ENCODE results near the gene SMIM13. TPM values are rescaled to one million over a fixed set of nuclear protein-coding genes. Genes with fewer than 3 reads are reported as not detected.

The SMIM13 gene
- total RNA-seq, 2 experiments from 2014 or later = 9.1 to 11.5 TPM

DNA sequence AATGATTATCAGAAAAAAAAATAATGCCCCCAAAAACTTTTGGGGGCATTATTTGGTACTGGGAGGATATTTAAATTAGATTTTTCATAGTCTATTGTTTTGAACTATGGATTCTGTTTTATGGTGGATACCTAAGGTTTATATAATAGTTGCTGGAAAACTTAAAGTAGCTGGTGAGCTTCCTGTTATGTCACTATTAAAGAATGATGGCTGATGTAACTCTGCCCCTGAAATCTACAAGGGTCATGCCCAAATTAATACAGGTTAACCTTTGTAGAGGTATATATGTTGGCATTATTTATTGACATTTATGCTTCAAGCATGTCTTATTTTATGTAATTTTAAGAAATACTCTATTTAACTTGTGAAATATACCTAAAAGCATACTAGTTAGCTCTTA lies 43.2 kb downstream of the SMIM13 start:
- Mint-ChIP-seq H3K27me3 (no peaks in the 10 kb centered on the region), H3K4me3 (no peak overlapping the region), H3K4me1 (peaks cover 5% of the 10 kb centered on the region), H3K36me3 (peaks cover 16% of the 10 kb centered on the region), H3K27ac (no peak overlapping the region), H3K9me3 (ENCODE audit: low read depth) (no peaks in the 10 kb centered on the region)
- ATAC-seq (no peak), DNase-seq (no peak)
- CTCF ChIA-PET = interaction anchor here (1.0 to 1.4 kb wide), 3 partner anchors 14 to 364 kb away, joined by 3 to 6 read pairs (median 3); no protein-coding TSS in a partner anchor

DNA sequence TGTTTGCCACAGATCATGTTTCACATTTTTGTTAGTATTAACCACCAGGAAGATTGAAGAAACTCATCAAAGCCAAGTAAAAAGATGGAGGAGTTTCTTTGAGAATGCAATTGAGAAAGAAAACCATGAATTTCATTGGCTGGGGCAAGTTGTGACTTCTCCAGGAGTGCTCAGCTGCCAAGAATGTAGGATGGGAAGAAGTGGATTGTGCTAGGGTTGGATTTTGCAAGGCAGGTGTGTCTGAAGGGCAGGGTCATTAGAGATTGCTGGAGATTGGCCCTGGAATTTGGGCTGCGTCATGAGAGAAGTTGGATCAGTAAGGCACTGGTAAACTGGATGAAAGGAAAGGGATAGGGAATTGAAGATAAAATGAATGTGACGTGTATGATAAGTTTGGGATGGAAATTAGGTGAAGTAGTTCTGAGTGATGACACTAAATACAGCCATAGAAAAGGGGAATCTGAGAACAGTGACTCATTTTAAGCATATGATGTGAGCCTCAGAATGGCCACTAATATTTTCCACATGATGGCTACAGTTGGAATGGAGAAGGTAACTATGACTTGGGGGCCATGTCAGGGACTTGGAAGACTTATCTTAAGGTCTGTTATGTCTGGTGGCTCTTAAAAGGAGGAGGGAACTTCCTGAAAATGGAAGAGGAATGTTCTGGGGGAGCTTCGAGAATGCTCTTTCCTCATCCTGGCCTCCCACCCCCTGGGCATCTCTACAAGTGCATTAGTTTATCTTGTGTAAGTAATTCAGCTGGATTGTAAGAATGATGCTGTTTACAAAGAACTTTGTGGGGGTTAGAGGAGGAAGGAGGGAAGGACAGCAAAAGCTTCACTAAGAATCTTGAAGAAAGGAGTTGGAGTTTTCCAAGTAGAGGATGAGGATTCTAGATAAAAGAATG lies 45.7 kb downstream of the SMIM13 start:
- Mint-ChIP-seq H3K36me3 (peaks cover 16% of the 10 kb centered on the region), H3K4me3 (no peak overlapping the region), H3K27ac (no peak overlapping the region), H3K9me3 (ENCODE audit: low read depth) (no peaks in the 10 kb centered on the region), H3K27me3 (no peaks in the 10 kb centered on the region), H3K4me1 (peaks cover 7% of the 10 kb centered on the region)
- ATAC-seq = peak; percentile 51
- CTCF ChIA-PET = interaction anchor here (0.6 to 1.3 kb wide), 2 partner anchors 357 to 364 kb away, joined by 3 to 4 read pairs; no protein-coding TSS in a partner anchor
- no peak for DNase-seq

DNA sequence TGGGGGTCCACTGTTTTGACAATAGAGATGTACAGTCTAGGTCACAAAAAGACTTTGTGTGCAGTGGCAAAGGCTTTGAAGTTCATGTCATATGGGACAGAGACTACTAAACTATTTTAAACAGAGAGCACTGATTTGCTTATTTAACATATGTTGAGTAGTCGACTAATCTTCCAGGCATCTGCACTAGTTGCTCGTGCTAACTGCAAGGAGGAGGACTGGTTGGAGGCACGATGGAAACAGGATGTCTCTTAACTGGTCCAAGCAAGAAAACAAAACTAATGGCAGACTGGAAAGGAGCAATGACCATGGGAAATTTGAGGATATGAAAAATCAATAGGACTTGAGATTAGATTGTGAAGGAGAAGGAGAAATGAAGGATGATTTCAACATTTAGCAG lies 46.4 kb downstream of the SMIM13 start:
- CTCF ChIA-PET = interaction anchor here (0.6 kb wide), 1 partner anchor 363 kb away, joined by 4 read pairs; no protein-coding TSS in a partner anchor
- ATAC-seq = no peak

DNA sequence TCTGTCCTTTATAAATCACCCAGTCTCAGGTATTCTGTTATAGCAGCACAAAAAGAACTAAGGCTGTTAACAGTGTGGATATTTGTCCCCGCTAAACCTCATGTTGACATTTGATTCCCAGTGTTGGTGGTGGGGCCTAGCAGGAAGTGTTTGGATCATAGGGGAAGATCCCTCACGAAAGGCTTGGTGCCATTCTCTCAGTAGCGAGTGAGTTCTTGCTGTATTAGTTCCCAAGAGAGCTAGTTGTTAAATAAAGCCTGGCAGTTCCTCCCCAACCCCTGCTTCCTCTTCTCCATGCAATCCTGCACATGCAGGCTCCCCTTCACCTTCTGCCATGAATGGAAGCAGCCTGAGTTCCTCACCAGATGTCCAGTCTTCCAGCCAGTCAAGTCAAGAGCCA lies 47.7 kb downstream of the SMIM13 start:
- CTCF ChIA-PET = interaction anchor here (1.3 to 1.5 kb wide), 2 partner anchors 354 to 355 kb away, joined by 3 to 6 read pairs; no protein-coding TSS in a partner anchor
- Mint-ChIP-seq H3K4me3 (no peak overlapping the region), H3K4me1 (peaks cover 9% of the 10 kb centered on the region), H3K27me3 (no peaks in the 10 kb centered on the region), H3K36me3 (peaks cover 4% of the 10 kb centered on the region), H3K27ac (no peak overlapping the region), H3K9me3 (ENCODE audit: low read depth) (no peaks in the 10 kb centered on the region)
- no peak for ATAC-seq
- DNase-seq = no peak

More for the DNA sequence above, 46.4 kb downstream of the SMIM13 start:
- H3K4me1 Mint-ChIP-seq = peaks cover 9% of the 10 kb centered on the region
- no peak overlapping the region for H3K4me3 Mint-ChIP-seq
- no peak overlapping the region for H3K27ac Mint-ChIP-seq
- no peak for DNase-seq
- H3K27me3 Mint-ChIP-seq = no peaks in the 10 kb centered on the region
- peaks cover 12% of the 10 kb centered on the region for H3K36me3 Mint-ChIP-seq
- no peaks in the 10 kb centered on the region for H3K9me3 Mint-ChIP-seq (ENCODE audit: low read depth)

DNA sequence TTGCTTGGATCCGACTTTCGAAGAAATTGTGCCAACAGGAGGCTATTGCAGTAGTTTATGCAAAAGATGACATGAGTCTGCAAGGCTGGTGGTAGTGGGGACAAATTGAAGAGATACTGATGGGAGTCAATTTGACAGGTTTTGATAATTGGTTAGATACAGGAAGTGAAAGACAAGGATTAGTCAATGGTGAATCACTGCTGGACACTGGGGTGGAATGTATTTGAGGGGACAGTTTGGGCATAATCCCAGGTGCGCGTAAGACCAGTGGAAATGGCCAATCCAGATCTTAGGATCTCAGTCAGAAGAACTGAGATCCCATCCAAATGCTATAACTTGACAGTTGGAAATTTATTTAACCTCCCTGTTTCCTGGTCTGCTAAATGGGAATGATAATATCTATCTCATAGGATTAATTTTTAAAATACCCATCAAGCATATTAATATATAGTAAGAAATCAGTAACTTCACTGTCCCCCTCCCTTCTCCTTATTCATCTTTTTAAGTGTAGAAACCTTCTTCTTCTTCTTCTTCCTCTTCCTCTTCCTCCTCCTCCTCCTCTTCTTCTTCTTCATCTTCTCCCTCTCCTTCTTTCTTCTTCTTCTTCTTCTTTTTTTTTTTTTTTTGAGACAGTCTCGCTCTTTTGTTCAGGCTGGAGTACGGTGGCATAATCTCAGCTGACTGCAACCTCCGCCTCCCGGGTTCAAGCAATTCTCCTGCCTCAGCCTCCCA lies 48.8 kb downstream of the SMIM13 start:
- peaks cover 4% of the 10 kb centered on the region for H3K36me3 Mint-ChIP-seq
- CTCF ChIA-PET = interaction anchor here (1.1 to 6.2 kb wide), 4 partner anchors 27 to 433 kb away, joined by 5 to 111 read pairs (median 11); no protein-coding TSS in a partner anchor
- no peaks in the 10 kb centered on the region for H3K27me3 Mint-ChIP-seq
- DNase-seq (no peak), ATAC-seq (no peak)
- H3K4me1 Mint-ChIP-seq = peaks cover 9% of the 10 kb centered on the region
- H3K4me3 Mint-ChIP-seq = no peak overlapping the region
- no peak overlapping the region for H3K27ac Mint-ChIP-seq
- H3K9me3 Mint-ChIP-seq (ENCODE audit: low read depth) = no peaks in the 10 kb centered on the region

DNA sequence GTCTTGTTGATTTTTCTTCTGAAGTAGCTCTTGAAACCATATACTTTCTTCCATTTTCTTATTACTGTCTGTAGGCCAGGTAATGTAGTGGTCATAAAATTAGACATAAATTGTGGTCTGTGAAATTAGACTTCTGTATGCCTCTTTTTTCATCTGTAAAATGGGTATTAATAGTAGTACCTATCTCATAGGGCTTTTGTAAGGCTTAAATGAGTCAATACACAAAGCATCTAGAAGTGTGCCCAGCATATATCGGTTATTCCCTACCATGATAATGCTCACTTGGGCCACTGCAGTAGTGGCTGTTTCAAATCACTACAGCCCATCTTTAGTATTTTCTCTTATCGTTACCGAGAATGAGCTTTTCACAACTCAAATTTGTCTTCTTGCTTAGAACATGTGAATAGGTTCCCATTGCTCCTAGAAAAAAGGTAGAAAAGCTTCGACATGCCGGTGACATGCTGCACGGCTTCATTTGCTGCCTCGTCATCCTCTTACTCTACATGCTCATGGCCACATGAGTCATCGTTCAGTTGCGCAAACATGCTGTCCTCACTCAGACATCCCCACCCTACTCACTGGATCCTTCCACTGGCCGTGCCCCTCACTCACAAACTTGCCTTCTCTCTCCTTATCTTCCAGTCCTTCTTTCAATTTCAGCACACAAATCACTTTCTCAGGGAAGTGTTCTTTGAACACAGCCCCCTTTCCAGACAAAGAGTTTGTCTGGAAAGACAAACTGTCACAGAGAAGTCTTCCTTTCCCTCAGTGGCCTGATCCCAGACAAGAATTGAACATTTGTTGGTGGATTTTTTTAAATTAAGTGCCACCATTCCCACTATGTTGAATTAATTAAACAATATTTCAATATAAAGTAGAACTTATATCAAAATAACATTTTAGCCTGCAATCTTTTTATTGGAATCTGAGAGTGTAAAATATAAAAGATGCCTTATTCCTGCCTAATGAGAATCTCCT lies 50.0 kb downstream of the SMIM13 start:
- Mint-ChIP-seq H3K27ac (no peak overlapping the region), H3K4me3 (no peak overlapping the region), H3K9me3 (ENCODE audit: low read depth) (no peaks in the 10 kb centered on the region), H3K27me3 (no peaks in the 10 kb centered on the region), H3K36me3 (peaks cover 4% of the 10 kb centered on the region), H3K4me1 (peaks cover 9% of the 10 kb centered on the region)
- DNase-seq (no peak), ATAC-seq (no peak)
- CTCF ChIA-PET = interaction anchor here (0.6 to 6.2 kb wide), 20 partner anchors 10 to 432 kb away, joined by 3 to 111 read pairs (median 4); no protein-coding TSS in a partner anchor

DNA sequence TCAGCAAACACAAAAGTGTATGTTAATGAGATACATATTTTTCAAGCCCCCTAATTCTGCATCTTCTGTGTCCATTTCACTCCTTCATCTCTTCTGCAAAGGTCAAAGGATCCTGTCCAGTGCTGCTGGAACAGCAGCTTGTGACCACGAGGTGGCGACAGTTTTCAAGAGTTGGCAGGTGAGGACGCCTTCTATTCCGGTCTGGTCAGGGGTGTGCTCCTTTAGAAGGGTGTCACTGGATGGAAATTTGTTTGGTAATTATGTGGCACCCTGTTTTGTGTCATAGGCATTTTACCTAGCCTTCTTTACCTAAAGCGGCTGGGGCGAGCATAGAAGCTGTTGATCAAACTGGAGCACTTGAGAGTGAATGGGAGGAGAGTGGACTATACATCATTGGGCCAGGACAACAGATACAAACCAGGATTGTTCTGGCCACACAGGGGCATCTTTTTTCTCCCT lies 50.8 kb downstream of the SMIM13 start:
- no peaks in the 10 kb centered on the region for H3K9me3 Mint-ChIP-seq (ENCODE audit: low read depth)
- H3K27me3 Mint-ChIP-seq = no peaks in the 10 kb centered on the region
- H3K27ac Mint-ChIP-seq = peak overlapping the region; percentile 13
- DNase-seq (peak; percentile 88), ATAC-seq (peak; percentile 97)
- CTCF ChIA-PET = interaction anchor here (0.6 to 6.2 kb wide), 17 partner anchors 10 to 431 kb away, joined by 3 to 111 read pairs (median 4); no protein-coding TSS in a partner anchor
- no peaks in the 10 kb centered on the region for H3K36me3 Mint-ChIP-seq
- no peak overlapping the region for H3K4me3 Mint-ChIP-seq
- H3K4me1 Mint-ChIP-seq = peaks cover 5% of the 10 kb centered on the region

DNA sequence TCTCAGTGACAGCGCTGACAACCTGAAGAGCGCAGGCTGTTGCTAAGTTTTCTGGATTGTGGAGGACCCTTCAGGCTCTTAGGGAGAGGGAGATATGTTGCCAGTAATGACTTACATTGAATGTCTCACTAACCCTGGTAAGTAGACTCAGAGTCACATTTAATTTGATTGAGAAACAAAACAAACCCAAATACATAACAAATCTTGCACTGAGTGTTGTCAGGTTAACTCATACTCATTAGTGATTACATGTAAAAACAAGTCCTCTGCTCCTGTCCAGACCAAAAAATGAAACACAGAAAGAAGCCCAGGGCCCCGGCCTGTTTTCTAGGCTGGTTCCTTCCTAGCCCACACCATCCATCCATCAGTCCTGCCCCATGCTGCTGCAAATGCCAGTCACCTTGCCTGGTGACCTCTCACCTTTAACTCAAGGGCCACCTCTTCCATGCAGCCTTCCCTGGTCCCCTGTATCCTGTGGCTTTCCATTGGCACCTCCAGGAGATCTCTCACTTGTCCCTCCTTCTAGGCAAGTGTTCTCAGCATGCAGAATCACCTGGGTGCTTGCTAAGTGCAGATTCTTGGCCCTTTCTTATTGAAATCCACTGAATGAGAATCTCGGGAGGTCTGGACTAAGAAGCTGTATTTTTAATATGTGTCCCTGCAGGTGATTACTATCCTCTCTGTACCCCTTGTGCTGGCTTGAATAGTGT lies 52.6 kb downstream of the SMIM13 start:
- peaks cover 4% of the 10 kb centered on the region for H3K4me1 Mint-ChIP-seq
- no peaks in the 10 kb centered on the region for H3K9me3 Mint-ChIP-seq (ENCODE audit: low read depth)
- no peaks in the 10 kb centered on the region for H3K27me3 Mint-ChIP-seq
- CTCF ChIA-PET = interaction anchor here (0.6 to 6.2 kb wide), 3 partner anchors 8 to 1007 kb away, joined by 3 to 111 read pairs (median 9); no protein-coding TSS in a partner anchor
- DNase-seq (no peak), ATAC-seq (no peak)
- H3K36me3 Mint-ChIP-seq = no peaks in the 10 kb centered on the region
- no peak overlapping the region for H3K4me3 Mint-ChIP-seq
- no peak overlapping the region for H3K27ac Mint-ChIP-seq

DNA sequence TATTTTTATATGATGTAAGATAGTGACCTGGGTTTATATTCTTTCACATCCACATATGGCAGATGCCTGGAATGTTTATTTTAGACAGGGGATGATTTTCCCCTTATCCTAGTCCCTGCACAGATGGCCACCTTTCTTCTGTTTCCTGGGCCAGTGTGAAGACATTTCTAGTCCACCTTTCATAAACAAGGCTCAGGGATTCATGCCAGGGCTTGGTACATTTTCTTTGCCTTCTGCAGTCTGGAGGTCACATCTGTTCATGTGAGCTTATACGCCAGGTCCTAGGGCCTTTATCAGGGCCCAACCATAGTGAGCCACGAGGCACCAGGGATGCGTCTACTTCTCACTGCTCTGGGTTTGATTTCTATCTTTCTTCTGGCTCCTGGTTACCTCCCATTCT lies 55.9 kb downstream of the SMIM13 start:
- H3K4me3 Mint-ChIP-seq = no peak overlapping the region
- CTCF ChIA-PET = interaction anchor here (1.0 to 1.6 kb wide), 3 partner anchors 340 to 347 kb away, joined by 3 to 6 read pairs (median 5); no protein-coding TSS in a partner anchor
- peaks cover 8% of the 10 kb centered on the region for H3K4me1 Mint-ChIP-seq

DNA sequence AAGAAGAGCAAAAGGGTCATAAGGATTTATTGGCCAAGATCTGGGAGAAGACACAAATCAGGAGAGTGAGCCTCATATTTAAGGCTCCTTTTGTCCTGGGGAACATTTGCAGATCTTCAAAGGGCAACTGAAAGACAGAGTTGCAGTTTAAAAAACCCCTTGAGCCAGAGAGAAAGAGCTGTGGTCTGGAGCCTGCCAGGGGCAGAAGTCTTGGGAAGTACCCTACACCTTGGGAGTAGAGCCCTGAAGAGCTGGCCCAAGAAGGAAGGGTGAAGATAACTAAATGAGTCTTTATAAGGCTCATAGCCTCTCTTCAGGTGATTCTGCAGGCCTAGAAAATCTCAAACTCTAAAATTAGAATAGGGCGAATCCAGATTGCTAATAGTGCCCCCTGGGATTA lies 57.9 kb downstream of the SMIM13 start:
- Mint-ChIP-seq H3K27ac (no peak overlapping the region), H3K36me3 (peaks cover 3% of the 10 kb centered on the region), H3K4me3 (no peak overlapping the region), H3K27me3 (peaks cover 16% of the 10 kb centered on the region), H3K9me3 (ENCODE audit: low read depth) (no peaks in the 10 kb centered on the region), H3K4me1 (peaks cover 10% of the 10 kb centered on the region)
- DNase-seq = no peak
- no peak for ATAC-seq
- CTCF ChIA-PET = interaction anchor here (0.7 to 1.1 kb wide), 4 partner anchors 15 to 424 kb away, joined by 3 to 4 read pairs (median 4); no protein-coding TSS in a partner anchor

More for the DNA sequence above, 55.9 kb downstream of the SMIM13 start:
- Mint-ChIP-seq H3K27ac (no peak overlapping the region), H3K9me3 (ENCODE audit: low read depth) (no peaks in the 10 kb centered on the region), H3K36me3 (no peaks in the 10 kb centered on the region), H3K27me3 (peaks cover 5% of the 10 kb centered on the region)
- DNase-seq (no peak), ATAC-seq (no peak)

DNA sequence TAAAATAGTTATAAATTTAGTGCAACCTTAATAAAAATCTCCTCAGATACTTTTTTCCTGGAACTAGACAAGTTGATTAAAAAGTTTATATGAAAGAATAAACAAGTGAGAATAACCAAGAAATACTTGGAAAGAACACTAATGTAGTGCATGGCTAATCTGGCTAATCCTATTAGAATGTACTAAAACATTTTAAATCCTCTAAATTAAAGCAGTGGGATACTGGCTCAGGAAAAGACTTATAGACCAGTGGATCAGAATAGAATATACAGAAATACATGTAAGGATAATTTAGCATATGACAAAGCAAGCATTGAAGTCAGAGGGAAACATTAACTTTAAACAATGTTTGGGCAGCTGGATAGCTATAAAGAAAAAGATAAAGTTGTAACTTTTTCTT lies 58.9 kb downstream of the SMIM13 start:
- H3K4me3 Mint-ChIP-seq = no peak overlapping the region
- H3K27ac Mint-ChIP-seq = no peak overlapping the region
- CTCF ChIA-PET = interaction anchor here (0.8 to 1.2 kb wide), 3 partner anchors 343 to 423 kb away, joined by 3 to 4 read pairs (median 3); no protein-coding TSS in a partner anchor
- ATAC-seq (no peak), DNase-seq (no peak)
- H3K9me3 Mint-ChIP-seq (ENCODE audit: low read depth) = no peaks in the 10 kb centered on the region
- H3K4me1 Mint-ChIP-seq = peaks cover 10% of the 10 kb centered on the region
- H3K36me3 Mint-ChIP-seq = peaks cover 4% of the 10 kb centered on the region
- H3K27me3 Mint-ChIP-seq = peaks cover 16% of the 10 kb centered on the region

DNA sequence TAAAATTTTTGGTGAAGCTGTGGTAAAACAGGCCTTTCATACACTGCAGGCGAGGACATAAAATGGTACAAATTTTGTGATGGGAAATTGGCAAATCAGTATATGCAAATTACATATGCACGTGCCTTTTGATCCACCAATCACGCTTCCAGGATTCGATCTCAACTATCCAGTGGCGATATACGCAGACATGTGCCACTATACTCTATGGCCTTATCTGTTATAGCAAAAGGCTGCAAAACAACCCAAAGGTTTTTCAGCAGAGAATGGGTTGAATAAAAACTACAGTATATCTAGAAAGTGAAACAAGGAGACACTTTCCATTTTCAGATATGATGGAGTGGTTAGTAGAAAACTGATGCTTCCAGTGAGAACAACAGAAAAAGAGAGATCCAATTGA lies 59.8 kb downstream of the SMIM13 start:
- H3K27me3 Mint-ChIP-seq = peaks cover 16% of the 10 kb centered on the region
- H3K4me1 Mint-ChIP-seq = peaks cover 10% of the 10 kb centered on the region
- H3K36me3 Mint-ChIP-seq = peaks cover 6% of the 10 kb centered on the region
- CTCF ChIA-PET = no interaction called here
- DNase-seq = no peak
- H3K9me3 Mint-ChIP-seq (ENCODE audit: low read depth) = no peaks in the 10 kb centered on the region
- peak overlapping the region; percentile 43 for H3K4me3 Mint-ChIP-seq
- no peak for ATAC-seq
- no peak overlapping the region for H3K27ac Mint-ChIP-seq

Data from activated CD8-positive, alpha-beta memory T cell treated with anti-CD3 and anti-CD28 coated beads, Interleukin-2, amount 10 ng/mL, durations not matched to agents 7 days and 5 days (primary cell).